GM19099 (cell line): ENCODE results near the gene SOX13.

Experiments used
- POLR2A ChIP-seq: IDR thresholded peaks from 3 replicates; pipeline ENCODE4 v1.6.1; 2011; ENCODE audit warnings: low read depth; ENCODE audit not compliant: insufficient read length; ENCODE audit errors: extremely low read depth

SOX13 gene

GRCh38 chr1:204046346-204046745 is 26.6 kb upstream of the SOX13 start:
- no peak for TF ChIP-seq POLR2A

GRCh38 chr1:204051258-204051657 is 21.7 kb upstream of the SOX13 start:
- TF ChIP-seq POLR2A, result no peak

- no peak for TF ChIP-seq POLR2A
Measured at GRCh38 chr1:204051718-204052117, 21.2 kb upstream of the SOX13 start.

GRCh38 chr1:204053893-204054292 is 19.0 kb upstream of the SOX13 start:
- no peak for TF ChIP-seq POLR2A

- no peak for TF ChIP-seq POLR2A
Measured at GRCh38 chr1:204059970-204060369, 12.9 kb upstream of the SOX13 start.

- no peak for TF ChIP-seq POLR2A
Measured at GRCh38 chr1:204062106-204062505, 10.8 kb upstream of the SOX13 start.

- no peak for TF ChIP-seq POLR2A
Measured at GRCh38 chr1:204065174-204065985, 7.5 kb upstream of the SOX13 start.

GRCh38 chr1:204065986-204066300 is 7.0 kb upstream of the SOX13 start:
- no peak for TF ChIP-seq POLR2A

- TF ChIP-seq POLR2A, result no peak
Measured at GRCh38 chr1:204067935-204068334, 5.0 kb upstream of the SOX13 start.

GRCh38 chr1:204069887-204070286 is 3.0 kb upstream of the SOX13 start:
- TF ChIP-seq POLR2A, result no peak

- TF ChIP-seq POLR2A, result no peak
Measured at GRCh38 chr1:204070895-204071294, 2.0 kb upstream of the SOX13 start.

- TF ChIP-seq POLR2A, result no peak
Measured at GRCh38 chr1:204073837-204074273, 940 bp downstream of the SOX13 start.

GRCh38 chr1:204074274-204075138 is 1.6 kb downstream of the SOX13 start:
- TF ChIP-seq POLR2A, result no peak

- no peak for TF ChIP-seq POLR2A
Measured at GRCh38 chr1:204075139-204075521, 2.2 kb downstream of the SOX13 start.

GRCh38 chr1:204075890-204076846 is 3.3 kb downstream of the SOX13 start:
- no peak for TF ChIP-seq POLR2A

GRCh38 chr1:204076891-204077290 is 4.0 kb downstream of the SOX13 start:
- no peak for TF ChIP-seq POLR2A
